Ovary (tissue), 3 donors: ENCODE measurements around the gene NOXA1.

Experiments used
- POLR2A ChIP-seq: fragments of 450-650 bp; IDR thresholded peaks from one replicate; pipeline ENCODE4 v1.6.1; 2017; ENCODE audit warnings: antibody characterized with exemption, mild to moderate bottlenecking, moderate library complexity
- TF ChIP-seq, protein P1 (sequence below), 3 donors: fragments of 450-650 bp in 2 of 3; fragments of 200-600 bp in 1 of 3; IDR thresholded peaks; one replicate each; pipeline versions ENCODE4 v1.5.1 to v1.8.0; 2016 to 2022; ENCODE audit warnings: antibody characterized with exemption in 3 of 3, mild to moderate bottlenecking in 1 of 3
- donor health status: DM: no; HTN: no; CAD: no.

GRCh38 chr9:137467161-137467581 lies 44.0 kb downstream of the NOXA1 start:
- TF ChIP-seq, protein P1, sequence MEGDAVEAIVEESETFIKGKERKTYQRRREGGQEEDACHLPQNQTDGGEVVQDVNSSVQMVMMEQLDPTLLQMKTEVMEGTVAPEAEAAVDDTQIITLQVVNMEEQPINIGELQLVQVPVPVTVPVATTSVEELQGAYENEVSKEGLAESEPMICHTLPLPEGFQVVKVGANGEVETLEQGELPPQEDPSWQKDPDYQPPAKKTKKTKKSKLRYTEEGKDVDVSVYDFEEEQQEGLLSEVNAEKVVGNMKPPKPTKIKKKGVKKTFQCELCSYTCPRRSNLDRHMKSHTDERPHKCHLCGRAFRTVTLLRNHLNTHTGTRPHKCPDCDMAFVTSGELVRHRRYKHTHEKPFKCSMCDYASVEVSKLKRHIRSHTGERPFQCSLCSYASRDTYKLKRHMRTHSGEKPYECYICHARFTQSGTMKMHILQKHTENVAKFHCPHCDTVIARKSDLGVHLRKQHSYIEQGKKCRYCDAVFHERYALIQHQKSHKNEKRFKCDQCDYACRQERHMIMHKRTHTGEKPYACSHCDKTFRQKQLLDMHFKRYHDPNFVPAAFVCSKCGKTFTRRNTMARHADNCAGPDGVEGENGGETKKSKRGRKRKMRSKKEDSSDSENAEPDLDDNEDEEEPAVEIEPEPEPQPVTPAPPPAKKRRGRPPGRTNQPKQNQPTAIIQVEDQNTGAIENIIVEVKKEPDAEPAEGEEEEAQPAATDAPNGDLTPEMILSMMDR (IDR thresholded peaks at IDR 0.05), result no peak
- TF ChIP-seq POLR2A, result no peak
